ENCODE measurements around the gene FAM187B.

The FAM187B gene

DNA sequence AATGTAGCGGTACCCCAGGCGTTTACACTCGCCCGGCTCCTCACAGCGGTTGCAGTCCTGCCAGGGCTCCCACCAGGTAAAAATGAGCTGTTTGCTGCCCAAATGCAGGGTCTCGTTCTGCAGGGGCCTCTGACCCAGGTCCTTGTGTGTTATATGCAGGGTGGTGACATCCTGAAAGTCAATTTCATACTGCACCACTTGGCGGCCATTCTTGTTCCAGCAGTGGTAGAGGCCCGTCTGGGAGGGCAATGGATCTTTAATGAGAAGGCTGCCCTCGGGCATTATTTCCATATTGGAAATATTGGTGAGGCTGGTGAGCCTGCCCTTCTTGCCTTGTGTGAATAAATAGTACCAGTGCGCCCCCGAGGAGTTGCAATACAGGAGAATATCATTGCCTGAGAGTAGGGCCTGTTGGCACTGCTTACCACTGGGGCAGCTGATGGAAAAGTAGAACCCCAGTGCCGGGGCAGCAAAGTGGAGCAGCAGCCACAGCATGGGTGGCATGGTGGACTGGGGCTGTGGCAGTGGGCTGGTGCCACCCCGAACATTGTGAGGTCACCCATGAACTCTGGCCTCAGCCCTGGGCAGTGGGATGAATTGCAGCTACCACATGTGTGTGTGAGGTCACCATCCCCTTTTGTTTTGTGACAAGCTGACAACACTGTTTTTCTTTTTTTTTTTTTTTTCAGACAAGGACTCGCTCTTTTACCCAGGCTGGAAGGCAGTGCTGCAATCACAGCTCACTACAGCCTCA, at the start of gene FAM187B:
Gene FAM187B, minus strand, starts transcription at position 563 of the 754 bp plus-strand sequence. Its CDS starts 59 bp downstream, at position 504.
- no peak for DNase-seq (ENCODE audit: low read depth in 2 of 2)

DNA sequence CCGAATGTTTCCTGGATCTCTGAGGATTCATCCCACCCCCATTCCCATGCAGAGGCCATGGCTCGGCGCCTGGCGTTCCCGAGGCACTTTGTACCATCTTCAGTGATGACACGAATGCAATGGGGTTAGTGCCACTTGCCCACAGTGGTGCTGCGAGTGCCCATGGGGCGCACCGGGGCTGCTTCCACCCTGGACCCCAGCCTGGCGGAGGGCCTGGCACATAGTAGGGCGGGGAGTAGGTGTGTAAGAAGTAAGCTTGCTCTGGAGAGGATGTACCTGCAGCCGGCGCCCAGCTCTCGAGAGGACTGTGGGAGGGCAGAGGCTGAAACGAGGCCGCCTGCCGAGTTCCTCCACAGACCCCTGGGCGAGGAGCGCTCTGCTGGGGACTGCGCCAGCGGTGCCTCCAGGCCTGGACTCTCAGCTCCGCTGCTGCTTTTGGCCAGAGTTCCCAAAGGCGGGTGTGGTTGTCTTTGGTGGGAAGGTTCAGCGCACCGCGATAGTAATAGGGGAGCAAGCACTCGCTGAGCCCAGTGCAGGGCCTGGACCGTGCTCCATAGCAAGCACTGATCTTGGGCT, 48.3 kb upstream of the FAM187B start:
- no peak for DNase-seq (ENCODE audit: low read depth in 2 of 2)

DNA sequence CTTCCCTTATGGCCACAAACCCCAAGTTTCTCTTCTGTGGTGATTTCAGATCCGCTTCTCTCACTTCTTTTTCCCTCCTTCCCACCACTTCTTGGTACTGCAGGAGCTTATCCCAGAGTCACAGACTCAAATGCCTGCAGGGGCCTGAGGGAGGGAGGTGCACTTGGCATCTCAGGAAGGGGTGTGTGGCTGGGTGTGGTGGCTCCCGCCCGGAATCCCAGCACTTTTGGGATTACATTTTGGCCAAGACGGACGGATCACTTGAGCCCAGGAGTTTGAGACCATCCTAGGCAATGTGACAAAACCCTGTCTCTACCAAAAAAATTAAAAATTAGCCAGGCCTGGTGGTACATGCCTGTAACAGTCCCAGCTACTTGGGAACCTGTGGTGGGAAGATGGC, 45.8 kb upstream of the FAM187B start:
- DNase-seq (ENCODE audit: low read depth in 2 of 2): no peak

DNA sequence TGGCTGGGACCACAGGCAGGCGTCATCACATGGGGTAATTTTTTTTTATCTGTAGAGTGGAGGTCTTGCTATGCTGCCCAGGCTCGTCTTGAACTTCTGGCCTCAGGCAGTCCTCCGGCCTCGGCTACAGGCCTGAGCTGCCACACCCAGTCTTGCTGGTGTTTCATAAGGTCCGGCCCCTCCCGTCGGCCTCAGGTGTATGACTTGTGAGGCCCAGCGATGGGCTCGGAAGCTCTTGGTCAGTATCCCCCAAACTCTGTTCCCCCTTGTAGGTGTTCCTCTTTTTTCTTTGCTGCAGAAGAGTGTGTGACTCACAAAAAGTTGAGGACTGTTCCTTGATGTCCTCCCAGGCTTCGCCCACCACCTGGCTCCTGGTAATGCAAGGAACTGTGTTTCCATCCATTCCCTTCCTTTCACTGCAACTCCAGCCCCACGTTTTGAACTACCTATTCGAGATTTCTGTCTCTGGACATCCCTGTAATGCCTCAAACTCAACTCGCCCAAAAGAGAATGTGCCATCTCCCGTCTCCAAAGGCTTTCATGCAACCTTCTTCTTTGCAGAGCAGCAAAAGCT, 45.2 kb upstream of the FAM187B start:
- no peak for DNase-seq (ENCODE audit: low read depth in 2 of 2)

DNA sequence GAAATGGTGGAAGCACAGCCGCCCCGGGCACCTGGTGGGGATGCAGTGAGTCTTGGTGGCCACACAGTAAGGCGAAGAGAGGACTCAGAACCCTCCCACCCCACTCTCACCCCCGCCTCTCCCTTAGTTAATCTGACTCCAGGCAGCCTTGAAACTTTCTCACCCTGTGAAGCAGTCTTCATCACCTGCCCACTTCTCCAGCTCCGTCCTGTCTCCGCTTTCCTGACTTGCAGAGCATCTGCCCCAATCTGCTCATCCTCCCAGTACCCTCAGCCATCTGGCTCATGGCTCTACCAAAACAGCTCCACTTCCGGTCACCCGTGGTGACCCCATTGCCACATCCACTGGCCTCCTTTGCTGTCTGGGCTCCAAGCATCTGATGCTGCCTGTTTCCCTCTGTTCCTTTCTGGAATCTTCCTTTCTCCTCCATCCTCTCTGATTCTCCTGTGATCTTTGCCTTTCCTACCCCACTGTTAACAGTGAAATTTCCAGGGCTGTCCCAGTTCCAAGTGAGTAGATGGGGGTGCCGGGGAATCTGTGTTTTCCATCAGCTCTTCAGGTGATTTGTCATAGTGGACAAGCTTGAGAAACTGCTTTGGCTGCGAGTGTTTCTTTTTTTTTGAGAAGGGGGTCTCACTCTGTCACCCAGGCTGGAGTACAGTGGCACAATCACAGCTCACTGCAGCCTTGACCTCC, 44.6 kb upstream of the FAM187B start:
- no peak for DNase-seq (ENCODE audit: low read depth in 2 of 2)

DNA sequence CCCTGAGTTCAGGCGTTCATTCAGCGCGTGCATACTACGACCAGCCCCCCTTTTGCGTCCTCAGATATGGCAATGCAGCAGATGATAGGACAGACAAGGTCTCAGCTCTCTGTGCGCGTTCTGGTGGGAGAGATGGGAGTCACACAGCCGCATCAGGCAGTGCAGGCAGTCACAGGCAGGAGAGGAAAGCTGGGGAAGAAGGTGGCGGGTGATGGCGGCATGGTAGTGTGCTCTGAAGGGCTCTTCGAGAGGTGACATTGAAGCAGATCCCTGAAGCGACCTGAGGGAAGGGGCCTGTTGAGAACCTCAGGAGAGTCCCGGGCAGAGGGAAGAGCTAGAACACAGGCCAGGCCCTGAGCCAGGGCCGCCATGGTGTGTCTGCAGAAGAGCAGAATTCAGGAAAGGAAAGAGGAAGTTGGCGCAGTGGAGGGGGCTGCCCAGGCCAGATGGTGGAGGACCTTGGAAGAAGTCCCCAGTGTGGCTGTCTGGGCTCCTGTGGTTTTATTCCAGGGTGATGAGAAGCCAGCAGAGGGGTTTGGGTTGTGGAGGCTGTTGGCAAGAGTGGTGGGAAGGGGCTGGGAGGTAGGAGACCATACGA, 43.7 kb upstream of the FAM187B start:
- DNase-seq (ENCODE audit: low read depth in 2 of 2): no peak

DNA sequence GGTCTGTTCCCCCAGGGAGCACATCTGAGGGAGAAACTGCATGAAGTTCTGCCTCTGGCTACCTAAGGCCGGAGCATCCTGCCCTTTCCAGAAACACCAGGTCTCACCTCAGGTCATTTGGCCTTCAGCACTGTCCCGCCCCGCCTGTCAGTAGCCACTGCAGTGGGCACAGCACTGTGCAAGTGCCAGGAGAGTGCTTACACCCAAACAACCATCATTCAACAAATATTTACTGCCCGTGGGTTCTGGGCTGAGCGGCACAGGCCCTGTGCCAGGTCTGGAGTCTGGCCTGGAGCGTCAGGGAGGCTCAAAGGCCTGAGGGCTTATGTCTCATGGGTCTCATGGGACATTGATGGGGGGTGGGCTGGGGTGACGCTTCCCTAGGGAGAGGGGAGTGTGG, 43.0 kb upstream of the FAM187B start:
- DNase-seq (ENCODE audit: low read depth in 2 of 2): no peak

DNA sequence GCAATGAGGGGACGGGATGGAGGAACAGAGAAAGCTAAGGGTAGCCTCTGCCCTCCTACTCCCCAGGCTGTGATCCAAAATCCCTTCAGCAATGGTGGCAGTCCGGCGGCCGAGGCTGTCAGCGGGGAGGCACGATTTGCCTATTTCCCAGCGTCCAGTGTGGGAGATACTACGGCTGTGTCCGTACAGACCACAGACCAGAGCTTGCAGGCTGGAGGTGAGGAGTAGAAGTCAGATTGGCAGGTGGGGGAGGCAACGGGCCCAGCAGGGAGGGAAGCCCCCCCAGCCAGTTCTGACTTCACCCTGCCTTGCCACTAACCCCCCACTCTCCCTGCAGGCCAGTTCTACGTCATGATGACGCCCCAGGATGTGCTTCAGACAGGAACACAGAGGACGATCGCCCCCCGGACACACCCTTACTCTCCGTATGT, 41.9 kb upstream of the FAM187B start:
- DNase-seq (ENCODE audit: low read depth in 2 of 2): no peak

DNA sequence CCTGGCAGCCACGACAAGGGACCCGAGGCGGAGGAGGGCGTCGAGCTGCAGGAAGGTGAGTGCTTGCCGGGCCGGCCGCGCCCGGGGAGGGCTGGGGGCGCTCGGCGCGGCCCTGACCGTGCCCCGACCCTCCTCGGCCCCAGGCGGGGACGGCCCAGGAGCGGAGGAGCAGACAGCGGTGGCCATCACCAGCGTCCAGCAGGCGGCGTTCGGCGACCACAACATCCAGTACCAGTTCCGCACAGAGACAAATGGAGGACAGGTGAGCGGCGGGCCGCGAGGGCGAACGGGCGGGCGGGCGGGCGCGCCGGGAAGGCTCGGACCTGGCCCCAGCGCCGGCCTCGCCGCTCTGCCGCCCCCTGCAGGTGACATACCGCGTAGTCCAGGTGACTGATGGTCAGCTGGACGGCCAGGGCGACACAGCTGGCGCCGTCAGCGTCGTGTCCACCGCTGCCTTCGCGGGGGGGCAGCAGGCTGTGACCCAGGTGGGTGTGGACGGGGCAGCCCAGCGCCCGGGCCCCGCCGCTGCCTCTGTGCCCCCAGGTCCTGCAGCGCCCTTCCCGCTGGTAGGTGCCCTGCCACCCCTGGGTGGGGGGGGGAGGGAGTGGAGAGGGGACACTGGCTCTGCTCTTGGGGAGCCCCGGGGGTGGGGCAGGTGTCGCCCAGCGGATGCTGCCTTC, 41.0 kb upstream of the FAM187B start:
- DNase-seq (ENCODE audit: low read depth in 2 of 2): peak; percentile 58 to 61

DNA sequence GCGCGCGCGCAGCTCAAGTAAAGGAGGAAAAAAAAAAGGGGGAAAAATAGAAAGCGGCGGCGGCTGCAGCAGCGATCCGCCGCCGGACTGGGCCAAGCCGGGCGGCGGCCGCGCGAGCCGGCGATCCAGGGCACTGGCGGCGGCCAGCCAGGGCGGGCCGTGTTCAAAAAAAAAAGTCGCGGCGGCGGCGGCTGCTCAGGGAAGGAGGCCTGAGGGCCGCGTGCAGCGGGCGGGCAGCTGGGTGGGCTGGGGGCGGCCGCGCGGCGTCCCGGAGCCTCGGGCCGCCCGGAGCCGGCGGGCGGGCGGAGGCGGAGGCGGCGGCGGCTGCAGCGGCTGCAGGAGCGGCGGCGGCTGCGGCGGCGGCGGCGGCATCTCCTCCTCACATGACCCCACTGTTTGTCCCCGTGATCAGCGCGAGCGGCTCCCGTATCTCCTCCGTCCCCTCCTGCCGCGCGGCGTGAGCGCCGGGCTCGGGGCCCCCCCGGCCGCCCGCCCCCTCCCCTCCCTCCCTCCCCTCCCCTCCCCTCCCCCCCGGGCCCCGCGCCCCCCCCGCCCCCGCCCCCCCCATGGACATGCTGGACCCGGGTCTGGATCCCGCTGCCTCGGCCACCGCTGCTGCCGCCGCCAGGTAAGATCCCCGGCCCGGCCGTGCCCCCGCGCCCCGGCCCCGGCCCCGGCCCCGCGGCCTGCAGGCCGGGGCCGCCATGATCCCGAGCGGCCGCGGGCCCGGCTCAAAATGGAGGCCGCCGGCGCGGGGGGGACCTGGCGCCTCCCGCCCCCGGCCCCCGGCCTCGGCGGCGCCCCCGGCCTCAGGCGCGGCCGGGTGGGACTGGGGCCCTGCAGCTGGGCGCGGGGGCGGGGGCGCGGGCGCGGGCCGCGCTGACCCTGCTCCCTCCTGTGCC, 40.2 kb upstream of the FAM187B start, which contains the start of gene USF2:
Gene USF2, plus strand, starts transcription at position 427 of the 902 bp plus-strand sequence. Its CDS starts 140 bp downstream, at position 567.
- DNase-seq (ENCODE audit: low read depth in 2 of 2): peak in 1 of 2 donors; percentile 35

DNA sequence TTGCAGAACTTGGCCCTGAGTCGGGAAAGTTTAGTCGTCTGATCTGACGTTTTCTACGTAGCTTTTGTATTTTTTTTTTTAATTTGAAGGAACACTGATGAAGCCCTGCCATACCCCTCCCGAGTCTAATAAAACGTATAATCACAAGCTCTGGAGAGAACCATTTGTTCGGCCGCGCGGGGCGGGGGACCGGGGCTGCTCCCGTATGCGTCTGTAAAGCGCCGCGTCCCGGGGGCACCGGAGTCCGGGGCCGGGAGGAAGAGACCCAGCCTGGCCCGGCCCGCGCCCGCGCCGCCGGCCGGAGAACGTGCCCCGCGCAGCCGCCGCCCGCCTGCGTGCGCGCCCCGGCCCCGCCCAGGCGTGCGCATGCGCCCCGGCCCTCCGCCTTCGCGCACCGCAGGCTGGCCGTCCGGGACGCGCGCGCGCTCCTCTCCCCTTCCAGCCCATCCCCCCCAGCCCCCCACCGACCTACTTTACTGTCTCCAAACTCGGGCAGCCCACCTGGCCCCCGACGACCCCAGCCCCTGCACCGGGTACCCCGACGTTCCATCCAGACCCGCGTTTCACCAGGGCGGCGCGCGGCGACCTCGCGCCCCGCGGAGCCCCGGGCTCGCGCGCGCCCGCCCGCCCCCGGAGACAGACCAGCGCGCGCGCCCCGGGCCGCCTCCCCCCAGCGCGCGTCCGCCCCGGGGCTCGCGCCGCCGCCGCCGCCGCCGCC, 39.4 kb upstream of the FAM187B start:
- DNase-seq (ENCODE audit: low read depth in 2 of 2): peak; percentile 51 to 60

DNA sequence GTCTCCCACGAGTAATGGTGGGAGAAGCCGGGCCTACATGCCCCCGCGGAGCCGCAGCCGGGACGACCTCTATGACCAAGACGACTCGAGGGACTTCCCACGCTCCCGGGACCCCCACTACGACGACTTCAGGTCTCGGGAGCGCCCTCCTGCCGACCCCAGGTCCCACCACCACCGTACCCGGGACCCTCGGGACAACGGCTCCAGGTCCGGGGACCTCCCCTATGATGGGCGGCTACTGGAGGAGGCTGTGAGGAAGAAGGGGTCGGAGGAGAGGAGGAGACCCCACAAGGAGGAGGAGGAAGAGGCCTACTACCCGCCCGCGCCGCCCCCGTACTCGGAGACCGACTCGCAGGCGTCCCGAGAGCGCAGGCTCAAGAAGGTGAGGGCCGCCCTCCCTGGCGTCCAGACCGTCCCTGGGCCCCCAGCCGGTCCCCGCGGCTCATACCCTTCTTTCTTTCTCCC, 38.8 kb upstream of the FAM187B start:
- DNase-seq (ENCODE audit: low read depth in 2 of 2): no peak

DNA sequence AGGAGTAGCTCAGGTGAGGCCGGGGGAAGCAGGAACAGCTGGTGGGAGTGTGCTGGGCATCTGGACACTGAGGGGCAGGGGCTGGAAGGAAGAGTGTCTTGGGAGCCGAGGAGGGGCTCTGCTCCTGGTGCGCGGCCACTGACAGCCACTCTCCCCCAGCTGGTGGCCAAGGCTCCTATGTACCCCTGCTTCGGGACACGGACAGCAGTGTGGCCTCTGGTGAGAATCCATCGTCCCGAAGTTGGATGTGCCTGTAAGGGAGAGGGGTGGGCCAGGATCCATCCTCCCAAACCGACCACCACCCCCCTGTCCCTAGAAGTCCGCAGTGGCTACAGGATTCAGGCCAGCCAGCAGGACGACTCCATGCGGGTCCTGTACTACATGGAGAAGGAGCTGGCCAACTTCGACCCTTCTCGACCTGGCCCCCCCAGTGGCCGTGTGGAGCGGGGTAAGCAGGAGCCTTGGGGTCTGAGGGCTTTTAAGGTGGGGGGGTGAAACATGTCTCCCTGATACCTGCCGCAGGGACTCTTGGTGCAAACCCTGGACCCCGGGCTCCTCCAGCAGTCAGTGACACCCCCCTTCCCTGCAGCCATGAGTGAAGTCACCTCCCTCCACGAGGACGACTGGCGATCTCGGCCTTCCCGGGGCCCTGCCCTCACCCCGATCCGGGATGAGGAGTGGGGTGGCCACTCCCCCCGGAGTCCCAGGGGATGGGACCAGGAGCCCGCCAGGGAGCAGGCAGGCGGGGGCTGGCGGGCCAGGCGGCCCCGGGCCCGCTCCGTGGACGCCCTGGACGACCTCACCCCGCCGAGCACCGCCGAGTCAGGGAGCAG, 38.2 kb upstream of the FAM187B start:
- DNase-seq (ENCODE audit: low read depth in 2 of 2): no peak

DNA sequence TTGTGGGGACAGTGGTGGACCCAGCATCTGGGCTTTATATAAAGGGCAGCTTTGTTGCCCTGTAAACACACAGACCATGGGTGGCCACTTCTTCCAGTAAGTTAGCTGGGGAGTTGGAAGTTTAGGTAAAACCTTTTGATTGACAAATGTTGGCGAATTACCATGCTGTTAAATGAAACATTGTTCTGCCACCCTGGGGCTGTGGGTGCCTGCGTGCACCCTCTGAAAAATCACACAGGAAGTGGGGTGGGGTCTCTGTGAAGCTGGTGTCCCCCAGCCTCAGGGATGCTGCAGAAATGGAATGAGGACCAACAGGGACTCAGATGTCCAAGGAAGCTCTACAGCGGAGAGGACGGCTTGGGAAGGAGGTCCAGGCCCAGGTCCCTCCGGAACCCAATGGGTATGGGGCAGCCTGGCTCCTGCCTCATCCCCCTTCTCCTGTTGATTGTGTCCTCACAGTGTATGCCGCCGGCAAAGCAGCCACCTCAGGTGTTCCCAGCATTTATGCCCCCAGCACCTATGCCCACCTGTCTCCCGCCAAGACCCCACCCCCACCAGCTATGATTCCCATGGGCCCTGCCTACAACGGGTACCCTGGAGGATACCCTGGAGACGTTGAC, 37.5 kb upstream of the FAM187B start:
- no peak for DNase-seq (ENCODE audit: low read depth in 2 of 2)

DNA sequence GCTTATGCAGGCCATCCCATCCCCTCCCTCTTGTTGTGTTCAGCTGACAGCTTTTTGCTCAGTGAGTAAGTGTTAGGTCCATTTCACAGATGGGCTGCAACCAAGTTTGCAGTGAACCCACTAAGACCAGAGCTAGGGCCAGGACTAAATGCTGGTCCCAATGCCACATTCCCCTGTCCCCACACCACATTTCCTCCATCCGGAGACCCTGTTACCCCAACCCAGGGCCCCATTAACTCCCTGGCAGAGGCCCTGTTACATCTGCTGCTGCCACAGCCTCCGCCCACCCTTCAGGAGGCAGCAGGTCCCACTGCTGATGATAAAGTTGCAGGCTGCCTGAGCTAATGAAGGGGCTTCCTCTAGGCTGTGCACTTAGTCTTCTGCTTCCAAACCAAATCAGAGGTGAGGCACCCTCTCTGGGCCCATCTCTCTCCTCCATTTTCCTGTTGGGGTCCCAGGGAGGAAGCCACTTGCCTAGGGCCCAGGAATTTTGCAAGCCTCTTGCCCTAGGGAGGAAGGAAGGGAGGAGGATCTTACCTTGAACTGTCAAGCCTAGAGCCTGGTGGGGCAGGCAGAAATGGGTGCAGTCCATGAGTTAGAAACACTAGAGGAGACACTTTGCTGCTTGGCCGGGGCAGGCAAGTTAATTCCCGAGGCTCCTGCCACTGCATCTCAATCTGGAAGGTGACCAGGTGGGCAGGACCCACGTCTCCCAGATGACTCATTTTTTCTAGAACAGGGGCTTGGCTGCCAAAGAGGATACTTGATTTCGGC, 36.8 kb upstream of the FAM187B start:
- no peak for DNase-seq (ENCODE audit: low read depth in 2 of 2)

DNA sequence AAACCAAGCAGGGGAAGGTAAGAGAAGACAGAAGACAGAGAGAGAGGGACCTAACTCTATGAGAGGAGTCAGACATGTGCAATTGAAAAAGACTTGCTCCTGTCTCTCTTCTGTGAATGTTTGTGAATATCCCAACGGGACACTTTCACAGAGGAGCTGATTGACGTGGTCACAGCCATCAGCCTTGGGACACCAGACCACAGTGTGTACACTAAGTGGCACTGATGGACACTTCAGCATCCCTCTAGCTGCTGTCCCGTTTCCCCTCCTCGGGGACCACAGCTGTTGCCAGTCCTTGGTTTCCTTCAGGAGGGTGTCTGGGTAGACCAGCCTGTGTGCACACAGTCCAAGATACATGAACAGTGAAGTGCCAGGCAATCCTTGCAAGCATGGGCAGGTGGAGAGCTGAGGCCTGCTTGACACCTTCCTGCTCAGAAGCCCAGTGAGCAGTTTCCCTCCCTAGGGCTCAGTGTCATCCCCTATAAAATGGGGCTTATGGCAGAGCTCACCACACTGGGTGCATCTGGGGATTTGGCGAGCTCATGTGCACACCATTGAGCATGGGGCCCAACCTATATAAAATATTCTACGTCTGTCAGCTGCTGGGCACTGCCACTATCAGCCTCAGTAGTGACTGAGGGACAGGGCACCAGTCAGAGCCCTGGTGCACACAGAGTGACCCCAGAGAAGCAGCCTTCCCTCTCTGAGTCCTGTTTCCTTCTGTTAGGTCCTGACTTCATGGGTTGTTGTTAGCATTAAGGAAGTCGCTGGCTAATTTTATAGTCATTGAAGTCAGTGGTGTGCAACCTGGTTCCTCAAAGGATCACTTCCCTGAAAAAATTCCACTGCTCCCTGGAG, 36.0 kb upstream of the FAM187B start:
- DNase-seq (ENCODE audit: low read depth in 2 of 2): no peak

All from stimulated activated CD8-positive, alpha-beta memory T cell treated with anti-CD3 and anti-CD28 coated beads, Interleukin-2, amount 100 ng/mL, for 1 hour (primary cell).